Measurements from ENCODE around the gene SYNPO2.

DNA sequence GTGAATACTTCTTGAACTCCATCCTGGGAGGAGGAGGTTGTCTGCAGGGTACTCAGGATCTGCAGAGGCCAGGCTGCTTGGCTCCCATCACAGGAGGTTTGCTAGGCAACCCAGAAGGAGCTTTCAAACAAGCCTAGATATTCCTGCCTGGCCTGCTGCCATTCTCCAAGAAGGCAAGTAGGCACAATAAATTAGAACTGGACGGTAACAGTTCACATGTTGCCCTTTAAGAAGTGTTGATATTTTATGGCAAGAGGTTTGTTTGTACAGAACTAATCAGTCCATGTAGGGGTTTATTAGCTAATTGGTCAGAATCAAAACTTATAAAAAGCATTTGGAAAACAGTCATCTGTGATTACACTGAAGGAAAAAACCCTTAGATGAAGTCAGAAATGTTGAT is 39.3 kb downstream of the SYNPO2 start:
- TF ChIP-seq, protein P1, sequence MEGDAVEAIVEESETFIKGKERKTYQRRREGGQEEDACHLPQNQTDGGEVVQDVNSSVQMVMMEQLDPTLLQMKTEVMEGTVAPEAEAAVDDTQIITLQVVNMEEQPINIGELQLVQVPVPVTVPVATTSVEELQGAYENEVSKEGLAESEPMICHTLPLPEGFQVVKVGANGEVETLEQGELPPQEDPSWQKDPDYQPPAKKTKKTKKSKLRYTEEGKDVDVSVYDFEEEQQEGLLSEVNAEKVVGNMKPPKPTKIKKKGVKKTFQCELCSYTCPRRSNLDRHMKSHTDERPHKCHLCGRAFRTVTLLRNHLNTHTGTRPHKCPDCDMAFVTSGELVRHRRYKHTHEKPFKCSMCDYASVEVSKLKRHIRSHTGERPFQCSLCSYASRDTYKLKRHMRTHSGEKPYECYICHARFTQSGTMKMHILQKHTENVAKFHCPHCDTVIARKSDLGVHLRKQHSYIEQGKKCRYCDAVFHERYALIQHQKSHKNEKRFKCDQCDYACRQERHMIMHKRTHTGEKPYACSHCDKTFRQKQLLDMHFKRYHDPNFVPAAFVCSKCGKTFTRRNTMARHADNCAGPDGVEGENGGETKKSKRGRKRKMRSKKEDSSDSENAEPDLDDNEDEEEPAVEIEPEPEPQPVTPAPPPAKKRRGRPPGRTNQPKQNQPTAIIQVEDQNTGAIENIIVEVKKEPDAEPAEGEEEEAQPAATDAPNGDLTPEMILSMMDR (IDR thresholded peaks at IDR 0.05 in 4 of 5, conservative IDR thresholded peaks at IDR 0.05 in 1 of 5), result no peak
- no peak for TF ChIP-seq POLR2A (IDR thresholded peaks at IDR 0.05)

All from gastrocnemius medialis (tissue), 4 donors.